Measurements from ENCODE around the gene MAST4.

The MAST4 gene

GRCh38 chr5:67187006-67187715, 591.0 kb downstream of the MAST4 start:
- no peak for DNase-seq (ENCODE audit: low read depth, low spot score)

- no peak for DNase-seq (ENCODE audit: low read depth, low spot score)
These were observed 592.3 kb downstream of the MAST4 start for GRCh38 chr5:67188274-67189078.

- DNase-seq (ENCODE audit: low read depth, low spot score) = no peak
These were observed 592.8 kb downstream of the MAST4 start for GRCh38 chr5:67189079-67189354.

GRCh38 chr5:67189931-67190330, 593.7 kb downstream of the MAST4 start:
- DNase-seq (ENCODE audit: low read depth, low spot score) = no peak

- no peak for DNase-seq (ENCODE audit: low read depth, low spot score)
These were observed 594.2 kb downstream of the MAST4 start for GRCh38 chr5:67190410-67190809.

GRCh38 chr5:67190861-67191260, 594.7 kb downstream of the MAST4 start:
- no peak for DNase-seq (ENCODE audit: low read depth, low spot score)

GRCh38 chr5:67192719-67193438, 596.7 kb downstream of the MAST4 start:
- DNase-seq (ENCODE audit: low read depth, low spot score) = no peak

- no peak for DNase-seq (ENCODE audit: low read depth, low spot score)
These were observed 597.2 kb downstream of the MAST4 start for GRCh38 chr5:67193439-67193807.

- DNase-seq (ENCODE audit: low read depth, low spot score) = no peak
These were observed 598.0 kb downstream of the MAST4 start for GRCh38 chr5:67194166-67194565.

- DNase-seq (ENCODE audit: low read depth, low spot score) = no peak
These were observed 599.4 kb downstream of the MAST4 start for GRCh38 chr5:67195406-67196275.

- no peak for DNase-seq (ENCODE audit: low read depth, low spot score)
These were observed 600.4 kb downstream of the MAST4 start, which contains the start of gene CD180 for GRCh38 chr5:67196537-67197059. TSS of gene CD180 (minus strand) at chr5:67196799. CDS start at chr5:67196641, 158 bp downstream.

GRCh38 chr5:67197536-67197935, 601.3 kb downstream of the MAST4 start:
- no peak for DNase-seq (ENCODE audit: low read depth, low spot score)

GRCh38 chr5:67198917-67199316, 602.7 kb downstream of the MAST4 start:
- no peak for DNase-seq (ENCODE audit: low read depth, low spot score)

- DNase-seq (ENCODE audit: low read depth, low spot score) = no peak
These were observed 603.7 kb downstream of the MAST4 start for GRCh38 chr5:67199859-67200258.

- no peak for DNase-seq (ENCODE audit: low read depth, low spot score)
These were observed 604.8 kb downstream of the MAST4 start for GRCh38 chr5:67200809-67201562.

- no peak for DNase-seq (ENCODE audit: low read depth, low spot score)
These were observed 605.8 kb downstream of the MAST4 start for GRCh38 chr5:67201897-67202549.

- DNase-seq (ENCODE audit: low read depth, low spot score) = no peak
These were observed 606.6 kb downstream of the MAST4 start for GRCh38 chr5:67202828-67203227.

- no peak for DNase-seq (ENCODE audit: low read depth, low spot score)
These were observed 607.5 kb downstream of the MAST4 start for GRCh38 chr5:67203701-67204074.

- DNase-seq (ENCODE audit: low read depth, low spot score) = no peak
These were observed 608.6 kb downstream of the MAST4 start for GRCh38 chr5:67204821-67205220.

- no peak for DNase-seq (ENCODE audit: low read depth, low spot score)
These were observed 609.8 kb downstream of the MAST4 start for GRCh38 chr5:67205981-67206380.
